K562 (cell line): ENCODE data around the gene UBXN11. TPM values are rescaled to one million over a fixed set of nuclear protein-coding genes. Genes with fewer than 3 reads are reported as not detected.

ENCODE experiments used
- BRF2 ChIP-seq: IDR thresholded peaks from 3 replicates; pipeline ENCODE4 v1.6.1; 2011; ENCODE audit warnings: borderline replicate concordance, mild to moderate bottlenecking; ENCODE audit not compliant: insufficient read length, insufficient read depth
- CEBPG ChIP-seq, 3 experiments: fragments of 200-800 bp in 1 of 3; sonication (Bioruptor generic) in 1 of 3; sonication (generic) in 1 of 3; formaldehyde crosslinking in 1 of 3; IDR thresholded peaks in 2 of 3; conservative IDR thresholded peaks in 1 of 3; 2 replicates each; pipeline versions ENCODE4 v1.6.1 to v1.8.0; 2016 to 2022; ENCODE audit warnings: missing compliant biosample characterization in 2 of 3, missing genetic modification characterization in 2 of 3, mild to moderate bottlenecking in 1 of 3, missing genetic modification reagents in 1 of 3
- CREBBP ChIP-seq: IDR thresholded peaks from one replicate; pipeline ENCODE4 v1.6.1; 2012; ENCODE audit warnings: low read depth, mild to moderate bottlenecking, control low read depth, inconsistent platforms, low read length
- DNMT1 ChIP-seq: fragments of 450-650 bp; IDR thresholded peaks from 2 replicates; pipeline ENCODE4 v1.6.1; 2016; ENCODE audit warnings: antibody characterized with exemption, mild to moderate bottlenecking
- GABPB1 ChIP-seq: sonication (generic); formaldehyde crosslinking; IDR thresholded peaks from 2 replicates; pipeline ENCODE4 v1.8.0; 2022; ENCODE audit warnings: mild to moderate bottlenecking, missing genetic modification reagents
- GATAD2A ChIP-seq: fragments of 450-650 bp; IDR thresholded peaks from 2 replicates; pipeline ENCODE4 v1.6.1; 2017
- NCOA1 ChIP-seq: fragments of 450-650 bp; IDR thresholded peaks from 2 replicates; pipeline ENCODE4 v1.6.1; 2016; ENCODE audit warnings: low read depth
- NCOA4 ChIP-seq: fragments of 450-650 bp; IDR thresholded peaks from 2 replicates; pipeline ENCODE4 v1.6.1; 2018; ENCODE audit warnings: mild to moderate bottlenecking; ENCODE audit not compliant: partially characterized antibody
- NONO ChIP-seq, 2 experiments: fragments of 200-400 bp in 1 of 2; fragments of 450-650 bp in 1 of 2; formaldehyde crosslinking in 1 of 2; IDR thresholded peaks; 2 replicates each; pipeline ENCODE4 v1.6.1; 2017; ENCODE audit warnings: low read depth in 2 of 2, mild to moderate bottlenecking in 2 of 2, moderate library complexity in 2 of 2, low read length in 1 of 2
- PHTF2 ChIP-seq: fragments of 250-450 bp; sonication (Bioruptor Pico); IDR thresholded peaks from 2 replicates; pipeline ENCODE4 v1.5.0; 2021; ENCODE audit warnings: mild to moderate bottlenecking
- POLR2AphosphoS5 ChIP-seq: IDR thresholded peaks from 2 replicates; pipeline ENCODE4 v1.6.1; 2011; ENCODE audit warnings: mild to moderate bottlenecking, low read depth, low read length, moderate library complexity; ENCODE audit not compliant: control insufficient read depth, insufficient read depth
- POLR2H ChIP-seq: IDR thresholded peaks from 2 replicates; pipeline ENCODE4 v1.6.1; 2016; ENCODE audit warnings: missing genetic modification characterization, low read depth, mild to moderate bottlenecking, control low read depth, missing compliant biosample characterization, moderate library complexity
- PRPF4 ChIP-seq: fragments of 200-400 bp; formaldehyde crosslinking; IDR thresholded peaks from one replicate; pipeline ENCODE4 v1.6.1; 2017; ENCODE audit warnings: low read length, low read depth, mild to moderate bottlenecking; ENCODE audit not compliant: insufficient read depth, poor library complexity, severe bottlenecking
- RBM15 ChIP-seq: fragments of 200-400 bp; formaldehyde crosslinking; IDR thresholded peaks from 2 replicates; pipeline ENCODE4 v1.6.1; 2018; ENCODE audit warnings: mild to moderate bottlenecking, low read length, moderate library complexity; ENCODE audit not compliant: insufficient read depth
- RNF2 ChIP-seq: sonication (generic); IDR thresholded peaks from 2 replicates; pipeline ENCODE4 v1.6.1; 2016
- SAP30 ChIP-seq: fragments of 200-600 bp; sonication (generic); IDR thresholded peaks from 2 replicates; pipeline ENCODE4 v1.6.1; 2012; ENCODE audit warnings: borderline replicate concordance, low read depth, mild to moderate bottlenecking, moderate library complexity, low read length, control low read depth, inconsistent platforms; ENCODE audit not compliant: insufficient read depth, poor library complexity, severe bottlenecking
- SRSF3 ChIP-seq: fragments of 200-400 bp; formaldehyde crosslinking; IDR thresholded peaks from 2 replicates; pipeline ENCODE4 v1.6.1; 2016; ENCODE audit warnings: mild to moderate bottlenecking, low read length, moderate library complexity; ENCODE audit not compliant: insufficient read depth
- U2AF2 ChIP-seq: fragments of 200-400 bp; formaldehyde crosslinking; optimal IDR thresholded peaks from 2 replicates; pipeline ENCODE3; 2017; ENCODE audit warnings: low read depth, mild to moderate bottlenecking, low read length
- ZBTB17 ChIP-seq: fragments of 450-650 bp; formaldehyde crosslinking; IDR thresholded peaks from 2 replicates; pipeline ENCODE4 v1.4.0; 2020; ENCODE audit warnings: mild to moderate bottlenecking
- ZC3H11A ChIP-seq: IDR thresholded peaks from 2 replicates; pipeline ENCODE4 v1.6.1; 2012; ENCODE audit warnings: low read depth, low read length, improper control_type of control experiment
- ZFP1 ChIP-seq: fragments of 450-650 bp; formaldehyde crosslinking; IDR thresholded peaks from 2 replicates; pipeline ENCODE4 v1.4.0; 2020; ENCODE audit warnings: mild to moderate bottlenecking, mixed read lengths
- ZNF232 ChIP-seq: sonication (generic); formaldehyde crosslinking; IDR thresholded peaks from 2 replicates; pipeline ENCODE4 v1.8.0; 2022; ENCODE audit warnings: mild to moderate bottlenecking, missing genetic modification reagents
- ZNF395 ChIP-seq: fragments of 200-800 bp; sonication (Bioruptor generic); IDR thresholded peaks from 2 replicates; pipeline ENCODE4 v1.6.1; 2017; ENCODE audit warnings: missing genetic modification characterization, missing compliant biosample characterization
- ZZZ3 ChIP-seq: fragments of 450-650 bp; IDR thresholded peaks from 2 replicates; pipeline ENCODE4 v1.6.1; 2016; ENCODE audit warnings: antibody characterized with exemption, mild to moderate bottlenecking, moderate library complexity
- polyA plus RNA-seq, 8 experiments: library from polyadenylated mRNA; depleted of rRNA in 4 of 8; stranded (reverse) in 5 of 8; unstranded in 3 of 8; fragments of >200 nt; fragmentation: Nextera tagmentation in 2 of 8; fragmentation: Illumina TruSeq in 1 of 8; extraction: Ambion mirVana in 2 of 8; extraction: Trizol in 1 of 8; gene quantifications; 2 replicates each; pipeline versions ENCODE4 v1.2.1 to v1.2.3, GENCODE V29; 2011 to 2014; ENCODE audit warnings: inconsistent platforms in 1 of 8, missing spikeins in 1 of 8
- total RNA-seq, 7 experiments: library from RNA; depleted of rRNA in 6 of 7; stranded (reverse); fragments of >200 nt in 6 of 7; fragmentation: Illumina TruSeq in 2 of 7; extraction: Trizol in 2 of 7; gene quantifications; 2 replicates each; pipeline versions ENCODE4 v1.2.1 to v1.2.3, GENCODE V29; 2011 to 2021; ENCODE audit warnings: low replicate concordance in 1 of 7

Gene UBXN11
- total and polyA plus RNA-seq, 9 of the 15 experiments (the other 6 are each of a cell fraction or from before 2014, with no cell fraction given), result 0.48 to 34.3 (median 11.3) TPM

GRCh38 chr1:26284597-26285347, 21.7 kb downstream of the UBXN11 start (continued):
- peak in 1 of 2 experiments; percentile 58; a peak in 1 of 4 replicates for TF ChIP-seq NONO (IDR thresholded peaks at IDR 0.05; ENCODE audit: low read depth in 2 of 2, low read length in 1 of 2)
- peak; percentile 88 for TF ChIP-seq NCOA1
- no peak for TF ChIP-seq PHTF2 (CRISPR knock-in tag)
- TF ChIP-seq CEBPG (CRISPR knock-in tag; IDR thresholded peaks at IDR 0.05), result no peak
- peak; percentile 24 to 75; a peak in 3 of 4 replicates for TF ChIP-seq CEBPG (tag; conservative IDR thresholded peaks at IDR 0.05 in 1 of 2, IDR thresholded peaks at IDR 0.05 in 1 of 2)
- no peak for TF ChIP-seq ZFP1 (CRISPR knock-in tag)
- no peak for TF ChIP-seq CREBBP
- no peak for TF ChIP-seq NCOA4
- TF ChIP-seq ZC3H11A, result no peak
- TF ChIP-seq DNMT1, result no peak
- TF ChIP-seq SRSF3, result no peak
- TF ChIP-seq ZBTB17 (CRISPR knock-in tag), result peak; percentile 46; the same call in 1 of the 2 replicates
- no peak for TF ChIP-seq SAP30
- TF ChIP-seq POLR2AphosphoS5, result peak; percentile 37; the same call in 1 of the 2 replicates
- TF ChIP-seq RBM15, result no peak
- peak; percentile 69; the same call in 1 of the 2 replicates for TF ChIP-seq ZNF232 (CRISPR knock-in tag)
- no peak; the same call in 1 of the 2 replicates for TF ChIP-seq ZZZ3
- TF ChIP-seq BRF2, result no peak
- TF ChIP-seq RNF2, result peak; percentile 99
- peak; percentile 35 for TF ChIP-seq GATAD2A
- peak; percentile 81 for TF ChIP-seq GABPB1 (CRISPR knock-in tag)
- TF ChIP-seq ZNF395 (CRISPR knock-in tag), result peak; percentile 91
- TF ChIP-seq PRPF4, result no peak
- TF ChIP-seq POLR2H (tag), result no peak
- TF ChIP-seq U2AF2, result no peak
